ENCODE results near the gene RRAD. TPM values are rescaled to one million over a fixed set of nuclear protein-coding genes. Genes with fewer than 3 reads are reported as not detected.

Gene RRAD
- total RNA-seq, 1 donor from 2014 or later: 0.59 TPM

GRCh38 chr16:66881560-66881959, 43.8 kb downstream of the RRAD start:
- no peak for DNase-seq (ENCODE audit: low read depth, low spot score)

GRCh38 chr16:66881014-66881417, 44.3 kb downstream of the RRAD start:
- DNase-seq (ENCODE audit: low read depth, low spot score): no peak

- peak; percentile 64 for DNase-seq (ENCODE audit: low read depth, low spot score)
Measured at GRCh38 chr16:66880288-66881013, 44.9 kb downstream of the RRAD start, which contains the start of gene PDP2. PDP2 (plus strand) TSS chr16:66880515; CDS start chr16:66884285, 3,770 bp downstream.

GRCh38 chr16:66878067-66878466, 47.3 kb downstream of the RRAD start:
- DNase-seq (ENCODE audit: low read depth, low spot score): no peak

GRCh38 chr16:66874079-66874775, 51.1 kb downstream of the RRAD start:
- no peak for DNase-seq (ENCODE audit: low read depth, low spot score)

- DNase-seq (ENCODE audit: low read depth, low spot score): no peak
Measured at GRCh38 chr16:66873685-66874055, 51.7 kb downstream of the RRAD start.

- peak; percentile 91 for DNase-seq (ENCODE audit: low read depth, low spot score)
Measured at GRCh38 chr16:66872943-66873684, 52.2 kb downstream of the RRAD start.

GRCh38 chr16:66872559-66872942, 52.8 kb downstream of the RRAD start:
- no peak for DNase-seq (ENCODE audit: low read depth, low spot score)

GRCh38 chr16:66871840-66872239, 53.5 kb downstream of the RRAD start:
- DNase-seq (ENCODE audit: low read depth, low spot score): no peak

Other genes starting within 250 kb of the RRAD start
- 8.5 and 12.3 TPM in 2 replicates for gene CMTM4, start 228.8 kb downstream of the RRAD start, total RNA-seq
- gene DYNC1LI2, start 173.9 kb downstream of the RRAD start, total RNA-seq: 131 and 166 TPM in 2 replicates
- 0.07 TPM in 1 of 2 replicates, not detected in the other for gene TERB1, start 124.0 kb downstream of the RRAD start, total RNA-seq
- gene NAE1, start 94.6 kb downstream of the RRAD start, total RNA-seq: 70.2 and 77.2 TPM in 2 replicates
- gene CA7, start 81.1 kb downstream of the RRAD start, total RNA-seq: not detected in 2 replicates
- 9.4 and 12.1 TPM in 2 replicates for gene PDP2, start 45.0 kb downstream of the RRAD start, total RNA-seq
- not detected in 2 replicates for gene CDH16, start 6.7 kb downstream of the RRAD start, total RNA-seq
- 159 and 180 TPM in 2 replicates for gene CIAO2B, start 8.9 kb upstream of the RRAD start, total RNA-seq
- 16.1 and 17.1 TPM in 2 replicates for gene CES2, start 10.0 kb upstream of the RRAD start, total RNA-seq
- not detected in 2 replicates for gene CES3, start 35.7 kb upstream of the RRAD start, total RNA-seq
- 0.59 and 0.85 TPM in 2 replicates for gene CES4A, start 63.1 kb upstream of the RRAD start, total RNA-seq
- gene CBFB, start 103.6 kb upstream of the RRAD start, total RNA-seq: 86.0 and 148 TPM in 2 replicates
- 14.2 and 18.3 TPM in 2 replicates for gene PHAF1, start 184.4 kb upstream of the RRAD start, total RNA-seq
- gene B3GNT9, start 225.5 kb upstream of the RRAD start, total RNA-seq: 6.0 and 6.1 TPM in 2 replicates
- gene TRADD, start 234.4 kb upstream of the RRAD start, total RNA-seq: 12.7 and 18.0 TPM in 2 replicates
- gene FBXL8, start 234.4 kb upstream of the RRAD start, total RNA-seq: 2.9 and 5.9 TPM in 2 replicates
- gene HSF4, start 239.2 kb upstream of the RRAD start, total RNA-seq: 0.13 and 0.95 TPM in 2 replicates
- gene NOL3, start 245.0 kb upstream of the RRAD start, total RNA-seq: 9.1 and 10.6 TPM in 2 replicates

Measured in pulmonary artery endothelial cell (primary cell).